Stimulated activated CD4-positive, alpha-beta T cell treated with anti-CD3 and anti-CD28 coated beads, TNF-alpha, amount 100 ng/mL, for 4 hours (primary cell): ENCODE results near the gene TEX14.
"Not testable (repeated sequence)": the region's sequence is repeated elsewhere in the genome, so short reads cannot be mapped to it uniquely, and the experiment has no call there.

Source experiments
- DNase-seq, 3 experiments: peaks; one replicate each; pipeline ENCODE4 v3.0.0-alpha.2; 2020; ENCODE audit warnings: low read depth in 3 of 3

The TEX14 gene

GRCh38 chr17:58688521-58688920, 3.3 kb downstream of the TEX14 start:
- DNase-seq, result no peak

DNA sequence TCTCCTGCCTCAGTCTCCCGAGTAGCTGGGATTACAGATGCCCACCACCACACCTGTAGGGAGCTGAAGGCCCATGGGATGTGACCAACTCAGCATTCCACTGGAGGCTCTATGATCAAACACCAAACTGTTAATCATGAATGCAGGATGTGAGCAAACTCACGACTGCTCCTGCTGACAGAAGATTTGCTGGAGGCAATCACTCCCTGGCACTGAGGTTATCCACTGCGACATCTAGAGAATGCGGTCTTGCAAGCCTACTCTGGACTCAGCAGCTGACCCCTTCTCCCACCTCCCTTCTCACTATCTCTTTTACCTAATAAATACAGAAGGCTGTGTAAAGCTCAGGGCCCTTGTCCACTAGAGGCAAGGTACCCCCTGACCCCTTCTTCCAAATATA, 4.9 kb downstream of the TEX14 start:
- no peak for DNase-seq

GRCh38 chr17:58684462-58684861, 7.4 kb downstream of the TEX14 start:
- not testable (repeated sequence) for DNase-seq

GRCh38 chr17:58684003-58684402, 7.8 kb downstream of the TEX14 start:
- no peak for DNase-seq

DNA sequence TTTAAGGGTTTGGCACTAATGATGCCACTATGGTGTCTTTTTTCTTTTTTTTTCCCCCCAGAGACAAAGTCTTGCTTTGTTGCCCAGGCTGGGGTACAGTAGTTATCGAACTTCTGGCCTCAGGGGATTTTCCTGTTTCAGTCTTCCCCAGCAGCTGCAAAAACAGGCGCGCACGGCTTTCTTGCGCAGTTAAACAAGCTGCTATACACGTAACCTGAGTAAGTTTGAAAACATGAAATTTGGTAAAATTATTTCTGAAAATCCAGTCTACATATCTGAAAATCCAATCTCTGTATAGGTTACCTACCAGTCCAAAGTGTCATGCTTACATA, 11.8 kb downstream of the TEX14 start:
- no peak for DNase-seq

DNA sequence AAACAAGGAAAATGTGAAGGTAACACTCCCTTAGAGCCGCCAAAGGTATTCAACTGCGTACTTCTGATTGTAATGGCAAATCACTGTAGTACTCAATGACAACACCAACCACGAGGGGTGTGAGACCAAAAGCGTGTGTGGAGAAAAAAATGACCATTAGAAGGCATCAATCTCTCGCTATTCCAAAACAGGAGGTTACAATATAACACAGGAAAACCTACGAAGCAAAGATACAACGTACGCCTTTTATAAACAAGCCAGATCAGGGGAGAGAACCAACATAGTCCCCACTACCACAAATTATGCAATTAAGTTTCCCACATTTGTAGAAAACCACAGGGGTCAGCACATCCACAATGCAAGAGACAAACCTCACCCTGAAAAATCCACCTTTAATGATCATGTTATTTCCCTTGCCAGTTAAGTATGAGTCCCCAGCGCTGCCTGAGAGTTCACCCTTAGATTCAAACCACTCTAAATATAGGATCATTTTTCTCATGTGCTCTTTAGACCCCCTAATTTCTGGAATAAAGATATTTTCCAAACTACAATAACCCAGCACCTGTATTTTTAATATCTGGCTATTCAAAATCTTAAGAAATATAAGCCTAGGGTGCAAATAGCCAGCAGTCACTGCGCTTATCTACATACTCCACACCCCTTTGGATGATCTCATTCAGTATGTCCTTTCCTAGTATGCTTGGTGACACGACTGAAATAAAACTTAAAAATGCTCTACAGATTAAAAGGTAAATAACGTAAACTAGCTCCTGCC, 12.4 kb downstream of the TEX14 start:
- DNase-seq, result no peak

DNA sequence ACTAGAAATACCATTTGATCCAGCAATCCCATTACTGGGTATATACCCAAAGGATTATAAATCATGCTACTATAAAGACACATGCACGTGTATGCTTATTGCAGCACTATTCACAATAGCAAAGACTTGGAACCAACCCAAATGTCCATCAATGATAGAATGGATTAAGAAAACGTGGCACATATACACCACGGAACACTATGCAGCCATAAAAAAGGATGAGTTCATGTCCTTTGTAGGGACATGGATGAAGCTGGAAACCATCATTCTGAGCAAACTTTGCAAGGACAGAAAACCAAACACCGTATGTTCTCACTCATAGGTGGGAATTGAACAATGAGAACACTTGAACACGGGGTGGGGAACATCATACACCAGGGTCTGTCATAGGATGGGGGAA, 13.6 kb downstream of the TEX14 start:
- not testable (repeated sequence) for DNase-seq

GRCh38 chr17:58677194-58677880, 14.5 kb downstream of the TEX14 start:
- DNase-seq, result no peak

DNA sequence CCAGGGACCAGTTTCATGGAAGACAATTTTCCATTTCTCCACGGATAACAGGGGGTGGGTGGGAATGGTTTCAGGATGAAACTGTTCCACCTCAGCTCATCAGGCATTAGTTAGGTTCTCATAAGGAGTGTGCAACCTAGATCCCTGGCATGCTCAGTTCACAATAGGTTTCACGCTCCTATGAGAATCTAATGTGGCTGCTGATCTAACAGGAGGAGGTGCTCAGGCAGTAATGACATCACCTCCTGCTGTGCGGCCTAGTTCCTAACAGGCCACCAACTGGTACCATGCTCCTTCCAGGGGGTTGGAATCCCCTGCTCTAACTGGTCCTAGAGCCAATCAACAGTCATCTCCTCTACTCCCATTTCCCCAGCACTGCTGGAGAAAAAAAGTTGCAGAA, 19.9 kb downstream of the TEX14 start:
- no peak for DNase-seq

GRCh38 chr17:58669853-58670252, 22.0 kb downstream of the TEX14 start:
- DNase-seq, result no peak

- no peak for DNase-seq
Observed at GRCh38 chr17:58668598-58668935, 23.3 kb downstream of the TEX14 start.

DNA sequence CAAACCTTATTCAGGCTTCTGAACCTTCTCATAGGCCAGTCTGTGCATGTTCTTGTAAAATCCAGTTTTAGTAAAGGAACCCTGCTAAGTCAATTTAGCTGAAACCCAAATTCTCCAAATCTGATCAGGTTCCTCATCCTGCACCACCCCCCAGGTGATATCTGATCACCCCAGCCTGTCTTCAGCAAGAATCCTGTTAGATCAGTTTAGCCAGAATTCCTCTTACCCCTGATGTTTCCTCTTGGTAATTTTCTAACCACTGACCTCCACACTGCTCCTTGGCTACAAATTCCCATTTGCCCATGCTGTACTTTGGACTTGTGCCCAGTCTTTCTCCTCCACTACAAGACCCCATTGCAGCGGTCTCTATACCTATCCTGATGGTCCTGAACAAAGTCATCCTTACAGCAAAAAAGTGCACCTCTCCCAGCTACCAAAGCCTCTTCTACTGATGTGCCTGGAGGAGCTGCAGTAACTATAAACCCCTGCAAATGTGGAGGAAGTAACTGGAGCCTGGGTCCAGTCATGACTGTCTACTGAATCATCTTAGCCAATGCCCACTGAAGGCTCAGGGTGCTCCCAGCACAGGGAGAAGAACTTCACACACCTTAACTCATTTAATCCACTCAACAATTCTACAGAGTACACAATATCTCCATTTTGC, 23.8 kb downstream of the TEX14 start:
- DNase-seq, result no peak

GRCh38 chr17:58666858-58667267, 25.0 kb downstream of the TEX14 start:
- no peak for DNase-seq

GRCh38 chr17:58665946-58666857, 25.6 kb downstream of the TEX14 start:
- DNase-seq, result no peak

DNA sequence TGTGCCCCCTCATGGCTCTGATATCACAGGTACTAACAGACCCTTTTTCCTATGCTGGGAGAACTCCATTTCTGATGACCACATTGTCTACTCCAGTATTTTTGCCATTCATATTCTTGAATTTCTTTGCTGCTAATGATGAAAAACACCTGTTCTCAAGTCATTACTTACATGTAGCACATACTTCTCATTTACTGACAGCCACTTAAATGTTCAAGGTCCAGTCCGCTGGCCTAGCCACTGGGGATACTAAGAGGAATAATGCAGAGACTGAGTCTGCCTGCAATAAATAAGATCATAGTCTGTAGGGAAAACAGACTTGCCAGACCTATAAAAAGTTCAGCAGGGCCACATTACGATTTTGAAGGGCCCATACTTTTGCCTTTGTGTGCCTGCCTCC, 27.5 kb downstream of the TEX14 start:
- no peak for DNase-seq

DNA sequence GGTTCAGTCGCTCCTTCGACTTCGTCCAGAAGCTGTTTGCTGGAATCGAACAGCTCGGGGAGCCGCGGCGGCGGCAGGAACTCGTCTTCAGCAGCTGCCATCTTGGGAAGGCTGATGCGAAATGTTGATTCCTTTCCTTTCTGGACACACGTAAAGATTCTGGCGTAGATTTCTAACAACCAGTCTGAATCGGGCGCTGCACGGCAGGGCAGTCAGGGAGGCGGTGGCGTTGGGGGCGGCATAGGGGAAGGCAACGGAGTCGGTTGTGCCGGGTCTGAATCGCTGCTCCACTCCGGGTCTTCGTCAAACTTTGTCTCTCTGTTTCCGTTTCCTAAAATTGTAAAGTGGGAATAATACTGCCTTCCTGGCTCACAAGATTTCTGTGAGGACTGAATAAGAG, 30.3 kb downstream of the TEX14 start:
- DNase-seq, result no peak

- DNase-seq, result no peak
Observed at GRCh38 chr17:58660621-58661020, 31.2 kb downstream of the TEX14 start.

- DNase-seq, result not testable (repeated sequence)
Observed at GRCh38 chr17:58659714-58660084, 32.1 kb downstream of the TEX14 start.

DNA sequence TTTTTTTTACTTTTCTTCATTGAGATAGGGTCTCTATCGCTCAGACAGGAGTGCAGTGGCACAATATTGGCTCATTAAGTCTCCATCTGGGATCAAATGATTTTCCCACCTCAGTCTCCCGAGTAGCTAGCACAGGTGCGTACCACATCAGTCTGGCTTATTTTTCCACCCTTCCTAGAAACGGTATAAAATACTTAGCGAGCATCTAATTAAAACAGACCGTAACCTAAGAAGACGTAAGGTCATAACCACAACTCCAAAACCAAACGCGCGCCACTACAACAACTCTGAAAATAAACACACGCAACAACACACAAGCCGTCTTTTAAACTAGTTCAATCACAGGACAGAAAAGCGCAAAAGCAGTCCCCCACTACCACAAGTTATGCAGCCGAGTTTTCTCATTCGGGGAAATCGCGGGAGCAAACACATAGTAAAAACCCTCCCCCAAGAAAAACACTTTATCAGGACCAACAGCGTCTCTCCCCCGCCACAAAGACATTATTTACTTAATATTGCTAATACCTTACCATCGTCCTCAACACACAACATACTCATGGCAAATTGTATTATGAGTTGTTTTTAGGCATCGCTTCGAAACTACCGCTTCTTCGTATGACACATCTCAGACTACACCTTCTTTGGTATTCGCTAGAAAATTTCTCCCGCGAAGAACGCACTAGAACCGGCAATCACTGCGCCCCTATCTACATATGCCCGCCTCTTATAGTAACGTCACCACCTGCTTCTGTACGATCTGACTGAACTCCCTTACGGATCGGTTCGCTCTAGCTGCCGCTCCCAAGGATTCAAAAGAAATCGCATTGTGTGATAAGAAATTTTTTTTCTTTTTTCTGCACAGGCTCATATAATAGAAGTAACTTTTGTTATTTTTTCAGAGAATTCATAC, 32.8 kb downstream of the TEX14 start:
- DNase-seq, result peak; percentile 36 to 51 (median 46)

DNA sequence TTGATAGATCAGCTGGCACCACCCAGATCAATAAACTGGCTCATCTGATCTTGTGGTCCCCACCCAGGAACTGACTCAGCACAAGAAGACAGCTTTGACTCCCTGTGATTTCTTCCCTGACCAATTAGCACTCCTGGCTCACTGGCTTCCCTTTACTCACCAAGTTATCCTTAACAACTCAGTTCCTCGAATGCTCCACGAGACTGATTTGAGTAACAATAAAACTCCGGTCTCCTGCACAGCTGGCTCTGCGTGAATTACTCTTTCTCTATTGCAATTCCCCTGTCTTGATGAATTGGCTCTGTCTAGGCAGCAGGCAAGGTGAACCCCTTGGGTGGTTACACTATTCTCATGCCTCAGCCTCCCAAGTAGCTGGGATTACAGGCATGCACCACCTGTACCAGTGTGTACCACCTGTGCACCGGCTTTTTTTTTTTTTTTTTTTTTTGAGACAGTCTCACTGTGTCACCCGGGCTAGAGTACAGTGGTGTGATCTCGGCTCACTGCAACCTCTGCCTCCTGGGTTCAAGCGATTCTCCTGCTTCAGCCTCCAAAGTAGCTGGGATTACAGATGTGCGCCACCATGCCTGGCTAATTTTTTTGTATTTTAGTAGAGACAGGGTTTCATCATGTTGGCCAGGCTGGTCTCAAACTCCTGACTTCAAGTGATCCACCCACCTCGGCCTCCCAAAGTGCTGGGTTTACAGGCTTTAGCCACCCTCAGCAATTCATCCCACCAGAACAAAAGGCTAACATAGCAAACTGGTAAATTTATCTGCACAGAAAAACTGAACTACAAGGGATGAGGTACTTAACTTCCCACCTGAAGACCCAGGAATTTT, 33.7 kb downstream of the TEX14 start:
- not testable (repeated sequence) for DNase-seq
